ENCODE measurements around the gene GAB3.

GRCh38 chrX:154793084-154793795 is 42.4 kb upstream of the GAB3 start:
- TF ChIP-seq POLR2A (IDR thresholded peaks at IDR 0.05) (no peak), CTCF (IDR thresholded peaks at IDR 0.05) (no peak)
